HepG2 (cell line): ENCODE measurements around the gene PARK7. TPM values are rescaled to one million over a fixed set of nuclear protein-coding genes. Genes with fewer than 3 reads are reported as not detected.

Experiments
- ATRX ChIP-seq: sonication (generic); formaldehyde crosslinking; IDR thresholded peaks from 2 replicates; pipeline ENCODE4 v1.4.0; 2020; ENCODE audit warnings: missing genetic modification reagents, borderline replicate concordance
- CC2D1A ChIP-seq: sonication (generic); formaldehyde crosslinking; IDR thresholded peaks from 2 replicates; pipeline ENCODE4 v1.8.1; 2023; ENCODE audit warnings: mild to moderate bottlenecking, missing genetic modification reagents
- EP300 ChIP-seq, 3 experiments: sonication (generic) in 1 of 3; formaldehyde crosslinking in 1 of 3; IDR thresholded peaks; 2 replicates each; pipeline versions ENCODE4 v1.5.1 to v1.6.1; 2011 to 2020; ENCODE audit warnings: low read depth in 2 of 3, low read length in 2 of 3, borderline replicate concordance in 1 of 3, improper control_type of control experiment in 1 of 3, mild to moderate bottlenecking in 1 of 3, missing genetic modification reagents in 1 of 3, moderate library complexity in 1 of 3
- FOXO1 ChIP-seq: sonication (generic); formaldehyde crosslinking; IDR thresholded peaks from 2 replicates; pipeline ENCODE4 v1.4.0; 2020; ENCODE audit warnings: missing genetic modification reagents
- KAT8 ChIP-seq: IDR thresholded peaks from 2 replicates; pipeline ENCODE4 v1.6.1; 2016; ENCODE audit warnings: missing genetic modification reagents, missing compliant biosample characterization
- KMT2B ChIP-seq: IDR thresholded peaks from 2 replicates; pipeline ENCODE4 v1.6.1; 2016; ENCODE audit warnings: missing genetic modification reagents, missing compliant biosample characterization
- MATR3 ChIP-seq: sonication (generic); formaldehyde crosslinking; IDR thresholded peaks from 2 replicates; pipeline ENCODE4 v1.4.0; 2020; ENCODE audit warnings: missing genetic modification reagents
- NFE2L2 ChIP-seq: fragments of 150-350 bp; IDR thresholded peaks from 2 replicates; pipeline ENCODE4 v1.6.1; 2014; ENCODE audit warnings: low read length
- PCBP2 ChIP-seq: fragments of 200-400 bp; formaldehyde crosslinking; optimal IDR thresholded peaks from 2 replicates; pipeline ENCODE3; 2018; ENCODE audit warnings: low read length, low read depth; ENCODE audit not compliant: poor library complexity, severe bottlenecking
- PPARG ChIP-seq: conservative IDR thresholded peaks from 2 replicates; pipeline ENCODE4 v1.6.1; 2016; ENCODE audit warnings: missing biosample characterization, missing genetic modification reagents
- ZKSCAN8 ChIP-seq: IDR thresholded peaks from 2 replicates; pipeline ENCODE4 v1.6.1; 2016; ENCODE audit warnings: borderline replicate concordance, missing genetic modification reagents, missing compliant biosample characterization
- ZNF672 ChIP-seq: sonication (generic); formaldehyde crosslinking; IDR thresholded peaks from 2 replicates; pipeline ENCODE4 v1.8.1; 2022; ENCODE audit warnings: missing genetic modification reagents
- ZNF781 ChIP-seq: sonication (generic); formaldehyde crosslinking; IDR thresholded peaks from 2 replicates; pipeline ENCODE4 v1.5.1; 2020; ENCODE audit warnings: borderline replicate concordance, mild to moderate bottlenecking, missing genetic modification reagents; ENCODE audit errors: not compliant biosample characterization
- ZNF816 ChIP-seq: sonication (generic); formaldehyde crosslinking; IDR thresholded peaks from 2 replicates; pipeline ENCODE4 v1.8.0; 2022; ENCODE audit warnings: missing genetic modification reagents, mild to moderate bottlenecking, borderline replicate concordance
- ZNF883 ChIP-seq: sonication (generic); formaldehyde crosslinking; IDR thresholded peaks from 2 replicates; pipeline ENCODE4 v1.5.1; 2020; ENCODE audit warnings: mild to moderate bottlenecking, missing genetic modification reagents; ENCODE audit errors: not compliant biosample characterization
- ZSCAN20 ChIP-seq: sonication (generic); formaldehyde crosslinking; IDR thresholded peaks from 2 replicates; pipeline ENCODE4 v1.4.0; 2020; ENCODE audit warnings: missing genetic modification reagents, mild to moderate bottlenecking, borderline replicate concordance
- ZSCAN9 ChIP-seq: IDR thresholded peaks from 2 replicates; pipeline ENCODE4 v1.6.1; 2016; ENCODE audit warnings: borderline replicate concordance
- polyA plus RNA-seq, 8 experiments: library from polyadenylated mRNA; depleted of rRNA in 3 of 8; stranded (reverse) in 7 of 8; unstranded in 1 of 8; fragments of >200 nt; fragmentation: Illumina TruSeq in 4 of 8; extraction: Trizol in 4 of 8; gene quantifications; 2 replicates each; pipeline versions ENCODE4 v1.2.1 to v1.2.3, GENCODE V29; 2011 to 2016; ENCODE audit warnings: low read depth in 4 of 8, missing spikeins in 1 of 8, mixed read lengths in 1 of 8; ENCODE audit not compliant: insufficient read depth in 1 of 8
- total RNA-seq, 5 experiments: library from RNA; depleted of rRNA; stranded (reverse); fragments of >200 nt; fragmentation: Illumina TruSeq; extraction: Trizol; gene quantifications; 2 replicates each; pipeline ENCODE4 v1.2.3, GENCODE V29; 2016; ENCODE audit warnings: low read depth in 1 of 5
- TF ChIP-seq, protein P1 (sequence below): sonication (generic); formaldehyde crosslinking; IDR thresholded peaks from 2 replicates; pipeline ENCODE4 v1.4.0; 2020; ENCODE audit warnings: missing genetic modification reagents
- TF ChIP-seq, protein P2 (sequence below): IDR thresholded peaks from 2 replicates; pipeline ENCODE4 v1.6.1; 2016
- TF ChIP-seq, protein P3 (sequence below): sonication (generic); formaldehyde crosslinking; conservative IDR thresholded peaks from 2 replicates; pipeline ENCODE4 v1.4.0; 2020; ENCODE audit warnings: missing genetic modification reagents

Gene PARK7
- total and polyA plus RNA-seq, 2 of the 13 experiments (the other 11 are each of a cell fraction or from before 2014, with no cell fraction given): 212 to 296 TPM

DNA sequence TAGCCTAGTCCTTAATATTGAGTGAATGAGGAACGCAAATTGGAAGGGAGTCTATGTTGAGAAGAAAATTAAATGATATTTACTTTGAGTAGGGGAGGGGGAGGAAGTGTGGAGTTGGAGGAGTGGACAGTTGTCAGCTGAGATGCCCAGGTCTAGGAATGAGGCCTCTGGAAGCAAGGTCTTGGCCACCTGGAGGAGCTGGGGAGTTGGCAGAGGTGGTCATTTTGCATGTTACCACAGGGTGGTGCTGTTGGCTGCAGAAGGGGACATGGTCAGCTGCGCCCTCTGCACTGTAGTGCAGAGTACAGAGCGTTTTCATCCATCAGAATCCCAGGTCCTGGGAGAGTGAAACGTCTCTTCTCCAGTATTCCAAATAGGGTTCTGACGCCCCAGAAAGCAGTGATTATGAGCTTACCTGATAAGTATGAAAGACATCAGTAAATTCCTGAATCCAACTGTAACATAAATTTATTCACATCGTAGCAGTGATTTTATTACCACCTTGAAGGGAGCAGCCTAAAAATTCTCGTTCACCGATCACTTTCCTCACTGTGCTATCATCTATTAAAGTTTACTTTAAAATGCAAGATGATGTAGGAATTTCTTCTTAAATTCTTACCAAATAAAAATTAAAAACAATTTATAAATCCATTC lies 13.8 kb downstream of the PARK7 start (continued):
- TF ChIP-seq ZNF781 (CRISPR knock-in tag) (no peak), ZNF883 (CRISPR knock-in tag) (no peak), ZNF816 (CRISPR knock-in tag) (no peak), KMT2B (CRISPR knock-in tag) (peak; percentile 24; the same call in 1 of the 2 replicates), NFE2L2 (no peak), KAT8 (CRISPR knock-in tag) (peak; percentile 30; the same call in 1 of the 2 replicates), ZNF672 (no peak), PCBP2 (no peak), PPARG (CRISPR knock-in tag) (no peak; the same call in 1 of the 2 replicates), ZKSCAN8 (no peak), ZSCAN9 (CRISPR knock-in tag) (no peak), ZSCAN20 (CRISPR knock-in tag) (no peak), ATRX (CRISPR knock-in tag) (no peak), FOXO1 (CRISPR knock-in tag) (no peak; the same call in 1 of the 2 replicates), EP300 (IDR thresholded peaks at IDR 0.05; ENCODE audit: low read depth in 2 of 2, low read length in 2 of 2) (no peak; a peak in 1 of 4 replicates), EP300 (CRISPR knock-in tag; IDR thresholded peaks at IDR 0.05; ENCODE audit: borderline replicate concordance) (no peak), MATR3 (CRISPR knock-in tag) (no peak), CC2D1A (no peak)
- TF ChIP-seq, protein P1, sequence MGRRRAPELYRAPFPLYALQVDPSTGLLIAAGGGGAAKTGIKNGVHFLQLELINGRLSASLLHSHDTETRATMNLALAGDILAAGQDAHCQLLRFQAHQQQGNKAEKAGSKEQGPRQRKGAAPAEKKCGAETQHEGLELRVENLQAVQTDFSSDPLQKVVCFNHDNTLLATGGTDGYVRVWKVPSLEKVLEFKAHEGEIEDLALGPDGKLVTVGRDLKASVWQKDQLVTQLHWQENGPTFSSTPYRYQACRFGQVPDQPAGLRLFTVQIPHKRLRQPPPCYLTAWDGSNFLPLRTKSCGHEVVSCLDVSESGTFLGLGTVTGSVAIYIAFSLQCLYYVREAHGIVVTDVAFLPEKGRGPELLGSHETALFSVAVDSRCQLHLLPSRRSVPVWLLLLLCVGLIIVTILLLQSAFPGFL (CRISPR knock-in tag): no peak
- TF ChIP-seq, protein P2, sequence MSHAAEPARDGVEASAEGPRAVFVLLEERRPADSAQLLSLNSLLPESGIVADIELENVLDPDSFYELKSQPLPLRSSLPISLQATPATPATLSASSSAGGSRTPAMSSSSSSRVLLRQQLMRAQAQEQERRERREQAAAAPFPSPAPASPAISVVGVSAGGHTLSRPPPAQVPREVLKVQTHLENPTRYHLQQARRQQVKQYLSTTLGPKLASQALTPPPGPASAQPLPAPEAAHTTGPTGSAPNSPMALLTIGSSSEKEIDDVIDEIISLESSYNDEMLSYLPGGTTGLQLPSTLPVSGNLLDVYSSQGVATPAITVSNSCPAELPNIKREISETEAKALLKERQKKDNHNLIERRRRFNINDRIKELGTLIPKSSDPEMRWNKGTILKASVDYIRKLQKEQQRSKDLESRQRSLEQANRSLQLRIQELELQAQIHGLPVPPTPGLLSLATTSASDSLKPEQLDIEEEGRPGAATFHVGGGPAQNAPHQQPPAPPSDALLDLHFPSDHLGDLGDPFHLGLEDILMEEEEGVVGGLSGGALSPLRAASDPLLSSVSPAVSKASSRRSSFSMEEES (CRISPR knock-in tag): no peak
- TF ChIP-seq, protein P3, sequence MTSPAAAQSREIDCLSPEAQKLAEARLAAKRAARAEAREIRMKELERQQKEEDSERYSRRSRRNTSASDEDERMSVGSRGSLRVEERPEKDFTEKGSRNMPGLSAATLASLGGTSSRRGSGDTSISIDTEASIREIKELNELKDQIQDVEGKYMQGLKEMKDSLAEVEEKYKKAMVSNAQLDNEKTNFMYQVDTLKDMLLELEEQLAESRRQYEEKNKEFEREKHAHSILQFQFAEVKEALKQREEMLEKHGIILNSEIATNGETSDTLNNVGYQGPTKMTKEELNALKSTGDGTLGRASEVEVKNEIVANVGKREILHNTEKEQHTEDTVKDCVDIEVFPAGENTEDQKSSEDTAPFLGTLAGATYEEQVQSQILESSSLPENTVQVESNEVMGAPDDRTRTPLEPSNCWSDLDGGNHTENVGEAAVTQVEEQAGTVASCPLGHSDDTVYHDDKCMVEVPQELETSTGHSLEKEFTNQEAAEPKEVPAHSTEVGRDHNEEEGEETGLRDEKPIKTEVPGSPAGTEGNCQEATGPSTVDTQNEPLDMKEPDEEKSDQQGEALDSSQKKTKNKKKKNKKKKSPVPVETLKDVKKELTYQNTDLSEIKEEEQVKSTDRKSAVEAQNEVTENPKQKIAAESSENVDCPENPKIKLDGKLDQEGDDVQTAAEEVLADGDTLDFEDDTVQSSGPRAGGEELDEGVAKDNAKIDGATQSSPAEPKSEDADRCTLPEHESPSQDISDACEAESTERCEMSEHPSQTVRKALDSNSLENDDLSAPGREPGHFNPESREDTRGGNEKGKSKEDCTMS (CRISPR knock-in tag): no peak
